OCI-LY3 (cell line): ENCODE measurements around the gene NFIL3.

ENCODE experiments used
- EZH2phosphoT487 ChIP-seq: fragments of 200-600 bp; shearing (Covaris generic); IDR thresholded peaks from 2 replicates; pipeline ENCODE4 v1.6.1; 2018; ENCODE audit warnings: antibody characterized with exemption, mixed run types, low read depth
- TF ChIP-seq, protein P1 (sequence below): fragments of 200-600, 300-600 bp; sonication (generic); IDR thresholded peaks from 2 replicates; pipeline ENCODE4 v1.5.1; 2014; ENCODE audit warnings: antibody characterized with exemption, low read length, low read depth

DNA sequence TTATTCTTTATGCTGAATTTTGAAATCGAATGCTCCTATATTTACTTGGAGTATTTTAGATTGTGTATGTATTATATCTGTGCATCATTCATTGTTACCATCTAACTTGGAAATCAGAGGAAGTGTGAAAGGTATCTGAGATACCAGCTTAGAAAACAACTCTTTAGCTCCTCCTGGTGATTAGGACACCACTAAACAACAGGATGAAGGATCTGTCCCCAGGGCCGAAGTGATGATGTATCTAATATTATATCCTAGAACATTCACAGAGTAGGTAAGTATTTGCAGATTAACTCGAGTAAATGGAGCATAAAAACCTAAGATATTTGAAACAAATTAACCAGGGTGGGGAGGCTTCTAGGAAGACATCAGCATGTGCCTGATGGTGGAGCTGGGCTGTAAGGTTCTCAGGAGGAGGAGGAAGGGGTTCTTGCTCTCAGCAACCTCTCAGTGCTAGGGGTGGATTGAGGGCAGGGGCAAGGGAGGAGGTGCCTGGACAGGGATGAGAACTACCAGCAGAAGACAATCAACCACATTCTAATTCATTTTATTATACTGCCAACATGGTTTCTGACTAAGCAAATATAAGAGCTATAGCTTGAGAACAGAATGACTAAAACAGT lies 2.6 kb upstream of the NFIL3 start:
- TF ChIP-seq EZH2phosphoT487 = no peak
- TF ChIP-seq, protein P1, sequence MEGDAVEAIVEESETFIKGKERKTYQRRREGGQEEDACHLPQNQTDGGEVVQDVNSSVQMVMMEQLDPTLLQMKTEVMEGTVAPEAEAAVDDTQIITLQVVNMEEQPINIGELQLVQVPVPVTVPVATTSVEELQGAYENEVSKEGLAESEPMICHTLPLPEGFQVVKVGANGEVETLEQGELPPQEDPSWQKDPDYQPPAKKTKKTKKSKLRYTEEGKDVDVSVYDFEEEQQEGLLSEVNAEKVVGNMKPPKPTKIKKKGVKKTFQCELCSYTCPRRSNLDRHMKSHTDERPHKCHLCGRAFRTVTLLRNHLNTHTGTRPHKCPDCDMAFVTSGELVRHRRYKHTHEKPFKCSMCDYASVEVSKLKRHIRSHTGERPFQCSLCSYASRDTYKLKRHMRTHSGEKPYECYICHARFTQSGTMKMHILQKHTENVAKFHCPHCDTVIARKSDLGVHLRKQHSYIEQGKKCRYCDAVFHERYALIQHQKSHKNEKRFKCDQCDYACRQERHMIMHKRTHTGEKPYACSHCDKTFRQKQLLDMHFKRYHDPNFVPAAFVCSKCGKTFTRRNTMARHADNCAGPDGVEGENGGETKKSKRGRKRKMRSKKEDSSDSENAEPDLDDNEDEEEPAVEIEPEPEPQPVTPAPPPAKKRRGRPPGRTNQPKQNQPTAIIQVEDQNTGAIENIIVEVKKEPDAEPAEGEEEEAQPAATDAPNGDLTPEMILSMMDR = peak; percentile 72
